ENCODE results near the gene MAFG. TPM values are rescaled to one million over a fixed set of nuclear protein-coding genes. Genes with fewer than 3 reads are reported as not detected.

MAFG gene
- total and polyA plus RNA-seq, 2 of the 13 experiments (the other 11 are each of a cell fraction or from before 2014, with no cell fraction given) = 14.5 to 20.0 TPM

- TF ChIP-seq NONO (IDR thresholded peaks at IDR 0.05) (no peak), NONO (CRISPR knock-in tag; conservative IDR thresholded peaks at IDR 0.05) (peak; percentile 73), MIER2 (CRISPR knock-in tag; IDR thresholded peaks at IDR 0.05) (no peak), ZSCAN20 (CRISPR knock-in tag; IDR thresholded peaks at IDR 0.05; ENCODE audit: borderline replicate concordance) (no peak), FOXC1 (CRISPR knock-in tag; IDR thresholded peaks at IDR 0.05; ENCODE audit: borderline replicate concordance) (no peak), NR2F1 (CRISPR knock-in tag; IDR thresholded peaks at IDR 0.05) (no peak), ZNF484 (CRISPR knock-in tag; IDR thresholded peaks at IDR 0.05; ENCODE audit: borderline replicate concordance, low read depth) (no peak), ZNF44 (CRISPR knock-in tag; IDR thresholded peaks at IDR 0.05) (no peak), ZNF232 (CRISPR knock-in tag; IDR thresholded peaks at IDR 0.05; ENCODE audit: borderline replicate concordance) (no peak), HDAC1 (CRISPR knock-in tag; IDR thresholded peaks at IDR 0.05) (no peak), SMAD3 (CRISPR knock-in tag; IDR thresholded peaks at IDR 0.05) (no peak; the same call in 1 of the 2 replicates), ZNF30 (CRISPR knock-in tag; IDR thresholded peaks at IDR 0.05) (no peak), GPBP1L1 (CRISPR knock-in tag; IDR thresholded peaks at IDR 0.05) (no peak), GMEB1 (CRISPR knock-in tag; IDR thresholded peaks at IDR 0.05; ENCODE audit: borderline replicate concordance) (no peak), ARID5B (CRISPR knock-in tag; IDR thresholded peaks at IDR 0.05) (no peak), EED (CRISPR knock-in tag; IDR thresholded peaks at IDR 0.05) (0 out of 2 replicates have a peak, but pooled peaks have one; percentile 4), FUBP1 (CRISPR knock-in tag; IDR thresholded peaks at IDR 0.05; ENCODE audit: borderline replicate concordance) (peak; percentile 90; the same call in 1 of the 2 replicates), MED8 (CRISPR knock-in tag; IDR thresholded peaks at IDR 0.05; ENCODE audit: insufficient replicate concordance) (no peak), ZNF280B (CRISPR knock-in tag; IDR thresholded peaks at IDR 0.05; ENCODE audit: borderline replicate concordance) (no peak)
Measured at GRCh38 chr17:81902023-81902652, 25.4 kb downstream of the MAFG start, which contains the start of gene NPB (continued).

Measured in HepG2 (cell line).